ENCODE measurements around the gene TENM4.

Gene TENM4

GRCh38 chr11:79199729-79200354, 241.0 kb downstream of the TENM4 start (continued):
- TF ChIP-seq PATZ1 (CRISPR knock-in tag; IDR thresholded peaks at IDR 0.05; ENCODE audit: borderline replicate concordance) (no peak), OSR1 (CRISPR knock-in tag; IDR thresholded peaks at IDR 0.05) (no peak), ZNF8 (CRISPR knock-in tag; IDR thresholded peaks at IDR 0.05) (no peak), ZFP3 (CRISPR knock-in tag; IDR thresholded peaks at IDR 0.05) (no peak), ZNF565 (CRISPR knock-in tag; conservative IDR thresholded peaks at IDR 0.05; ENCODE audit: low read depth) (no peak)

GRCh38 chr11:79198898-79199250, 242.0 kb downstream of the TENM4 start:
- ATAC-seq = no peak
- TF ChIP-seq ZC3H10 (CRISPR knock-in tag; IDR thresholded peaks at IDR 0.05) (no peak), OSR1 (CRISPR knock-in tag; IDR thresholded peaks at IDR 0.05) (no peak), ARNTL (CRISPR knock-in tag; IDR thresholded peaks at IDR 0.05; ENCODE audit: borderline replicate concordance, low read depth) (no peak), POU6F1 (CRISPR knock-in tag; IDR thresholded peaks at IDR 0.05; ENCODE audit: borderline replicate concordance, low read depth) (no peak), TSHZ2 (CRISPR knock-in tag; IDR thresholded peaks at IDR 0.05) (no peak), TCF4 (CRISPR knock-in tag; IDR thresholded peaks at IDR 0.05; ENCODE audit: borderline replicate concordance) (no peak), SNAI2 (CRISPR knock-in tag; IDR thresholded peaks at IDR 0.05) (no peak), ZFP30 (CRISPR knock-in tag; IDR thresholded peaks at IDR 0.05) (no peak), BACH2 (CRISPR knock-in tag; IDR thresholded peaks at IDR 0.05; ENCODE audit: borderline replicate concordance) (no peak), ZNF70 (CRISPR knock-in tag; IDR thresholded peaks at IDR 0.05) (no peak), ZFP3 (CRISPR knock-in tag; IDR thresholded peaks at IDR 0.05) (no peak), CREB5 (CRISPR knock-in tag; IDR thresholded peaks at IDR 0.05; ENCODE audit: low read depth) (no peak), PATZ1 (CRISPR knock-in tag; IDR thresholded peaks at IDR 0.05; ENCODE audit: borderline replicate concordance) (no peak), RARB (CRISPR knock-in tag; IDR thresholded peaks at IDR 0.05) (no peak), ESRRG (CRISPR knock-in tag; IDR thresholded peaks at IDR 0.05) (no peak), GLIS3 (CRISPR knock-in tag; IDR thresholded peaks at IDR 0.05) (no peak)

GRCh38 chr11:79198203-79198897, 242.5 kb downstream of the TENM4 start:
- no peak for ATAC-seq
- no peak for TF ChIP-seq TCF4 (CRISPR knock-in tag; IDR thresholded peaks at IDR 0.05; ENCODE audit: borderline replicate concordance)
- no peak for TF ChIP-seq ZFP30 (CRISPR knock-in tag; IDR thresholded peaks at IDR 0.05)
- no peak for TF ChIP-seq ESRRG (CRISPR knock-in tag; IDR thresholded peaks at IDR 0.05)
- TF ChIP-seq SNAI2 (CRISPR knock-in tag; IDR thresholded peaks at IDR 0.05) = no peak
- TF ChIP-seq POU6F1 (CRISPR knock-in tag; IDR thresholded peaks at IDR 0.05; ENCODE audit: borderline replicate concordance, low read depth) = no peak
- no peak for TF ChIP-seq ZFP3 (CRISPR knock-in tag; IDR thresholded peaks at IDR 0.05)
- TF ChIP-seq OSR1 (CRISPR knock-in tag; IDR thresholded peaks at IDR 0.05) = no peak
- TF ChIP-seq ZNF565 (CRISPR knock-in tag; conservative IDR thresholded peaks at IDR 0.05; ENCODE audit: low read depth) = no peak
- TF ChIP-seq ISL1 (CRISPR knock-in tag; IDR thresholded peaks at IDR 0.05) = no peak
- TF ChIP-seq PPARA (CRISPR knock-in tag; IDR thresholded peaks at IDR 0.05; ENCODE audit: borderline replicate concordance) = no peak
- TF ChIP-seq ARNTL (CRISPR knock-in tag; IDR thresholded peaks at IDR 0.05; ENCODE audit: borderline replicate concordance, low read depth) = no peak
- no peak for TF ChIP-seq ZNF70 (CRISPR knock-in tag; IDR thresholded peaks at IDR 0.05)
- TF ChIP-seq CSRNP3 (CRISPR knock-in tag; IDR thresholded peaks at IDR 0.05) = no peak
